ENCODE measurements around the gene STPG4. TPM values are rescaled to one million over a fixed set of nuclear protein-coding genes. Genes with fewer than 3 reads are reported as not detected.

Gene STPG4
- total RNA-seq, 3 donors from 2014 or later (not counting 1 experiment from before 2014, with no cell fraction given) = 0.21 to 0.65 TPM; not detected in 1

- intact Hi-C loops (cut with micrococcal nuclease) = no loop called here
- peaks cover 12 to 32% of the 10 kb centered on the region in 2 donors for H3K27me3 Mint-ChIP-seq (ENCODE audit: low read depth in 2 of 2)
- Histone ChIP-seq H3K4me1 (ENCODE audit: control insufficient read depth, insufficient read depth, low read length) (no peaks in the 10 kb centered on the region), H3K27me3 (ENCODE audit: control insufficient read depth, insufficient read depth, low read length) (no peaks in the 10 kb centered on the region), H3K27ac (ENCODE audit: low read length) (no peak overlapping the region), H3K36me3 (ENCODE audit: control insufficient read depth, insufficient read depth, low read length) (no peaks in the 10 kb centered on the region), H3K9me3 (ENCODE audit: control insufficient read depth, insufficient read depth, low read length) (no peaks in the 10 kb centered on the region), H3K4me3 (ENCODE audit: low read length) (no peak overlapping the region)
- no peak for DNase-seq
- TF ChIP-seq CTCF (IDR thresholded peaks at IDR 0.05) = no peak
- WGBS (ENCODE audit: insufficient coverage) = 83% methylated on average over 2 of the region's 2 CpGs
- H3K36me3 Mint-ChIP-seq = no peaks in the 10 kb centered on the region
- no peak for ATAC-seq
- no peak overlapping the region for H3K27ac Mint-ChIP-seq
- H3K4me3 Mint-ChIP-seq = no peak overlapping the region
- no peaks in the 10 kb centered on the region for H3K4me1 Mint-ChIP-seq
- H3K9me3 Mint-ChIP-seq = no peaks in the 10 kb centered on the region
Observed at GRCh38 chr2:47201224-47201623, 46.1 kb upstream of the STPG4 start.

GRCh38 chr2:47198985-47199451 is 43.9 kb upstream of the STPG4 start:
- H3K27ac Mint-ChIP-seq = no peak overlapping the region
- 100% methylated on average over 2 of the region's 3 CpGs for WGBS (ENCODE audit: insufficient coverage)
- H3K9me3 ChIP-seq (ENCODE audit: control insufficient read depth, insufficient read depth, low read length) = no peaks in the 10 kb centered on the region
- no peak overlapping the region for H3K4me3 ChIP-seq (ENCODE audit: low read length)
- H3K9me3 Mint-ChIP-seq = no peaks in the 10 kb centered on the region
- ATAC-seq (no peak), DNase-seq (no peak)
- H3K4me3 Mint-ChIP-seq = no peak overlapping the region
- H3K4me1 ChIP-seq (ENCODE audit: control insufficient read depth, insufficient read depth, low read length) = no peaks in the 10 kb centered on the region
- H3K27ac ChIP-seq (ENCODE audit: low read length) = no peak overlapping the region
- H3K27me3 ChIP-seq (ENCODE audit: control insufficient read depth, insufficient read depth, low read length) = no peaks in the 10 kb centered on the region
- peaks cover 9 to 33% of the 10 kb centered on the region in 2 donors for H3K27me3 Mint-ChIP-seq (ENCODE audit: low read depth in 2 of 2)
- no peaks in the 10 kb centered on the region for H3K4me1 Mint-ChIP-seq
- TF ChIP-seq CTCF (IDR thresholded peaks at IDR 0.05) = no peak
- H3K36me3 ChIP-seq (ENCODE audit: control insufficient read depth, insufficient read depth, low read length) = no peaks in the 10 kb centered on the region
- intact Hi-C loops (cut with micrococcal nuclease) = no loop called here
- no peaks in the 10 kb centered on the region for H3K36me3 Mint-ChIP-seq

GRCh38 chr2:47196499-47196898 is 41.4 kb upstream of the STPG4 start:
- 100% methylated on average over 1 of the region's 1 CpG for WGBS (ENCODE audit: insufficient coverage)
- peaks cover 3 to 28% of the 10 kb centered on the region in 2 donors for H3K27me3 Mint-ChIP-seq (ENCODE audit: low read depth in 2 of 2)

More at GRCh38 chr2:47196499-47196898, 41.4 kb upstream of the STPG4 start:
- no peaks in the 10 kb centered on the region for H3K9me3 ChIP-seq (ENCODE audit: control insufficient read depth, insufficient read depth, low read length)
- ATAC-seq = no peak
- intact Hi-C loops (cut with micrococcal nuclease) = no loop called here
- Mint-ChIP-seq H3K4me1 (no peaks in the 10 kb centered on the region), H3K36me3 (no peaks in the 10 kb centered on the region), H3K9me3 (no peaks in the 10 kb centered on the region), H3K27ac (no peak overlapping the region), H3K4me3 (no peak overlapping the region)
- no peak for DNase-seq
- H3K36me3 ChIP-seq (ENCODE audit: control insufficient read depth, insufficient read depth, low read length) = no peaks in the 10 kb centered on the region
- TF ChIP-seq CTCF (IDR thresholded peaks at IDR 0.05) = no peak
- H3K27ac ChIP-seq (ENCODE audit: low read length) = no peak overlapping the region
- no peaks in the 10 kb centered on the region for H3K27me3 ChIP-seq (ENCODE audit: control insufficient read depth, insufficient read depth, low read length)
- H3K4me3 ChIP-seq (ENCODE audit: low read length) = no peak overlapping the region
- H3K4me1 ChIP-seq (ENCODE audit: control insufficient read depth, insufficient read depth, low read length) = no peaks in the 10 kb centered on the region
